Measurements from ENCODE around the gene VWA7.
A peak's percentile ranks its signal among the peaks of the same experiment; 100 is the strongest.

Gene VWA7

GRCh38 chr6:31736768-31737314 lies 40.3 kb downstream of the VWA7 start:
- peaks cover 11% of the 10 kb centered on the region for H3K79me1 ChIP-seq (ENCODE audit: low read length)
- H3K23ac ChIP-seq (ENCODE audit: low read length), result no peak overlapping the region
- no peak overlapping the region for H4K5ac ChIP-seq (ENCODE audit: low read length)
- peak overlapping the region; percentile 40 for H3K4ac ChIP-seq (ENCODE audit: low read depth, low read length)
- H3K27ac ChIP-seq (ENCODE audit: low read depth, low read length), result peak overlapping the region; percentile 55
- no peak overlapping the region for H4K8ac ChIP-seq (ENCODE audit: low read depth, low read length)
- peaks cover 25% of the 10 kb centered on the region for H3K4me1 ChIP-seq (ENCODE audit: control insufficient read depth, low read depth, low read length)
- no peak overlapping the region for H2AK5ac ChIP-seq (ENCODE audit: low read length)
- H3K4me3 ChIP-seq (ENCODE audit: low read length), result no peak overlapping the region
- H3K9ac ChIP-seq (ENCODE audit: low read length), result peak overlapping the region; percentile 100
- no peaks in the 10 kb centered on the region for H3K27me3 ChIP-seq (ENCODE audit: insufficient read depth, low read length, poor library complexity)
- H2BK5ac ChIP-seq (ENCODE audit: low read length), result peak overlapping the region; percentile 3
- no peak for DNase-seq
- peaks cover 13% of the 10 kb centered on the region for H3K36me3 ChIP-seq (ENCODE audit: control insufficient read depth, insufficient read depth, low read length)
- H2BK120ac ChIP-seq (ENCODE audit: low read depth, low read length), result no peak overlapping the region
- H3K79me2 ChIP-seq (ENCODE audit: control insufficient read depth, insufficient read depth, low read length), result peaks cover 28% of the 10 kb centered on the region
- no peak overlapping the region for H2BK15ac ChIP-seq (replicated peaks; ENCODE audit: low read depth)
- H3K4me2 ChIP-seq (ENCODE audit: low read length), result peak overlapping the region; percentile 1
- WGBS (ENCODE audit: extremely low coverage, insufficient coverage, low lambda C conversion rate), result no CpG with 5 or more reads among the region's 10 CpGs
- H3K18ac ChIP-seq (ENCODE audit: low read length), result peak overlapping the region; percentile 54
- H3K56ac ChIP-seq (ENCODE audit: low read length), result peak overlapping the region; percentile 84

- no peak within 1 kb of the TSS for H4K5ac ChIP-seq (ENCODE audit: low read length)
- peak within 1 kb of the TSS; percentile 100 for H3K9ac ChIP-seq (ENCODE audit: low read length)
- WGBS (ENCODE audit: extremely low coverage, insufficient coverage, low lambda C conversion rate), result no CpG with 5 or more reads among the region's 24 CpGs
- no peak within 1 kb of the TSS for H4K8ac ChIP-seq (ENCODE audit: low read depth, low read length)
- peak within 1 kb of the TSS; percentile 99 for H3K4me3 ChIP-seq (ENCODE audit: low read length)
- peaks cover 28% of the 10 kb centered on the region for H3K79me2 ChIP-seq (ENCODE audit: control insufficient read depth, insufficient read depth, low read length)
- H3K27ac ChIP-seq (ENCODE audit: low read depth, low read length), result peak within 1 kb of the TSS; percentile 85
- no peak within 1 kb of the TSS for H2BK15ac ChIP-seq (replicated peaks; ENCODE audit: low read depth)
- peak within 1 kb of the TSS; percentile 83 for H2BK5ac ChIP-seq (ENCODE audit: low read length)
- no peaks in the 10 kb centered on the region for H3K27me3 ChIP-seq (ENCODE audit: insufficient read depth, low read length, poor library complexity)
- peak; percentile 94 for DNase-seq
- H3K36me3 ChIP-seq (ENCODE audit: control insufficient read depth, insufficient read depth, low read length), result peaks cover 16% of the 10 kb centered on the region
- peak within 1 kb of the TSS; percentile 74 for H3K4ac ChIP-seq (ENCODE audit: low read depth, low read length)
- no peak within 1 kb of the TSS for H3K23ac ChIP-seq (ENCODE audit: low read length)
- H3K79me1 ChIP-seq (ENCODE audit: low read length), result peaks cover 11% of the 10 kb centered on the region
- peak within 1 kb of the TSS; percentile 54 for H3K18ac ChIP-seq (ENCODE audit: low read length)
- H2AK5ac ChIP-seq (ENCODE audit: low read length), result peak within 1 kb of the TSS; percentile 88
- peak within 1 kb of the TSS; percentile 93 for H3K4me2 ChIP-seq (ENCODE audit: low read length)
- H3K56ac ChIP-seq (ENCODE audit: low read length), result peak within 1 kb of the TSS; percentile 99
- peaks cover 25% of the 10 kb centered on the region for H3K4me1 ChIP-seq (ENCODE audit: control insufficient read depth, low read depth, low read length)
- H2BK120ac ChIP-seq (ENCODE audit: low read depth, low read length), result no peak within 1 kb of the TSS
Observed at GRCh38 chr6:31736021-31736767, 40.9 kb downstream of the VWA7 start, which contains the start of gene CLIC1. Gene CLIC1, minus strand, starts transcription at chr6:31736530. Its CDS starts 230 bp downstream, at chr6:31736300.

GRCh38 chr6:31734821-31735406 lies 42.2 kb downstream of the VWA7 start:
- peaks cover 22% of the 10 kb centered on the region for H3K4me1 ChIP-seq (ENCODE audit: control insufficient read depth, low read depth, low read length)
- peak; percentile 96 for DNase-seq
- no CpG with 5 or more reads among the region's 18 CpGs for WGBS (ENCODE audit: extremely low coverage, insufficient coverage, low lambda C conversion rate)

GRCh38 chr6:31734247-31734820 lies 42.8 kb downstream of the VWA7 start:
- peaks cover 11% of the 10 kb centered on the region for H3K79me1 ChIP-seq (ENCODE audit: low read length)
- H2AK5ac ChIP-seq (ENCODE audit: low read length), result peak overlapping the region; percentile 80
- WGBS (ENCODE audit: extremely low coverage, insufficient coverage, low lambda C conversion rate), result no CpG with 5 or more reads among the region's 2 CpGs
- peaks cover 16% of the 10 kb centered on the region for H3K36me3 ChIP-seq (ENCODE audit: control insufficient read depth, insufficient read depth, low read length)
- H3K79me2 ChIP-seq (ENCODE audit: control insufficient read depth, insufficient read depth, low read length), result peaks cover 28% of the 10 kb centered on the region
- H3K23ac ChIP-seq (ENCODE audit: low read length), result no peak overlapping the region
- no peak overlapping the region for H4K8ac ChIP-seq (ENCODE audit: low read depth, low read length)
- peak overlapping the region; percentile 100 for H3K9ac ChIP-seq (ENCODE audit: low read length)
- H3K18ac ChIP-seq (ENCODE audit: low read length), result peak overlapping the region; percentile 8
- no peak overlapping the region for H2BK120ac ChIP-seq (ENCODE audit: low read depth, low read length)
- H4K5ac ChIP-seq (ENCODE audit: low read length), result no peak overlapping the region
- H3K56ac ChIP-seq (ENCODE audit: low read length), result peak overlapping the region; percentile 99
- no peak overlapping the region for H3K4ac ChIP-seq (ENCODE audit: low read depth, low read length)
- peak overlapping the region; percentile 6 for H2BK5ac ChIP-seq (ENCODE audit: low read length)
- peaks cover 22% of the 10 kb centered on the region for H3K4me1 ChIP-seq (ENCODE audit: control insufficient read depth, low read depth, low read length)
- no peak overlapping the region for H2BK15ac ChIP-seq (replicated peaks; ENCODE audit: low read depth)
- peak overlapping the region; percentile 3 for H3K4me3 ChIP-seq (ENCODE audit: low read length)
- H3K27me3 ChIP-seq (ENCODE audit: insufficient read depth, low read length, poor library complexity), result no peaks in the 10 kb centered on the region
- peak overlapping the region; percentile 18 for H3K27ac ChIP-seq (ENCODE audit: low read depth, low read length)
- DNase-seq, result no peak
- peak overlapping the region; percentile 93 for H3K4me2 ChIP-seq (ENCODE audit: low read length)

More at GRCh38 chr6:31734821-31735406, 42.2 kb downstream of the VWA7 start:
- no peak overlapping the region for H2BK15ac ChIP-seq (replicated peaks; ENCODE audit: low read depth)
- peaks cover 11% of the 10 kb centered on the region for H3K79me1 ChIP-seq (ENCODE audit: low read length)
- H4K5ac ChIP-seq (ENCODE audit: low read length), result no peak overlapping the region
- H3K18ac ChIP-seq (ENCODE audit: low read length), result peak overlapping the region; percentile 40
- H2BK5ac ChIP-seq (ENCODE audit: low read length), result peak overlapping the region; percentile 78
- peak overlapping the region; percentile 93 for H3K4me2 ChIP-seq (ENCODE audit: low read length)
- H3K27ac ChIP-seq (ENCODE audit: low read depth, low read length), result peak overlapping the region; percentile 85
- H3K56ac ChIP-seq (ENCODE audit: low read length), result peak overlapping the region; percentile 99
- H3K9ac ChIP-seq (ENCODE audit: low read length), result peak overlapping the region; percentile 100
- H3K79me2 ChIP-seq (ENCODE audit: control insufficient read depth, insufficient read depth, low read length), result peaks cover 28% of the 10 kb centered on the region
- no peak overlapping the region for H2BK120ac ChIP-seq (ENCODE audit: low read depth, low read length)
- peak overlapping the region; percentile 99 for H3K4me3 ChIP-seq (ENCODE audit: low read length)
- no peak overlapping the region for H4K8ac ChIP-seq (ENCODE audit: low read depth, low read length)
- no peak overlapping the region for H2AK5ac ChIP-seq (ENCODE audit: low read length)
- peak overlapping the region; percentile 1 for H3K4ac ChIP-seq (ENCODE audit: low read depth, low read length)
- H3K36me3 ChIP-seq (ENCODE audit: control insufficient read depth, insufficient read depth, low read length), result peaks cover 16% of the 10 kb centered on the region
- peak overlapping the region; percentile 83 for H3K23ac ChIP-seq (ENCODE audit: low read length)
- no peaks in the 10 kb centered on the region for H3K27me3 ChIP-seq (ENCODE audit: insufficient read depth, low read length, poor library complexity)

- Histone ChIP-seq H3K79me1 (ENCODE audit: low read length) (peaks cover 13% of the 10 kb centered on the region), H2AK5ac (ENCODE audit: low read length) (peak overlapping the region; percentile 80), H3K23ac (ENCODE audit: low read length) (no peak overlapping the region), H3K79me2 (ENCODE audit: control insufficient read depth, insufficient read depth, low read length) (peaks cover 29% of the 10 kb centered on the region), H4K8ac (ENCODE audit: low read depth, low read length) (no peak overlapping the region), H4K5ac (ENCODE audit: low read length) (no peak overlapping the region), H3K4me3 (ENCODE audit: low read length) (no peak overlapping the region), H2BK15ac (replicated peaks; ENCODE audit: low read depth) (no peak overlapping the region), H3K4me1 (ENCODE audit: control insufficient read depth, low read depth, low read length) (peaks cover 20% of the 10 kb centered on the region), H3K4me2 (ENCODE audit: low read length) (no peak overlapping the region), H3K56ac (ENCODE audit: low read length) (peak overlapping the region; percentile 99), H2BK120ac (ENCODE audit: low read depth, low read length) (no peak overlapping the region), H2BK5ac (ENCODE audit: low read length) (no peak overlapping the region), H3K36me3 (ENCODE audit: control insufficient read depth, insufficient read depth, low read length) (peaks cover 16% of the 10 kb centered on the region), H3K18ac (ENCODE audit: low read length) (no peak overlapping the region), H3K4ac (ENCODE audit: low read depth, low read length) (no peak overlapping the region), H3K27ac (ENCODE audit: low read depth, low read length) (no peak overlapping the region), H3K9ac (ENCODE audit: low read length) (peak overlapping the region; percentile 100), H3K27me3 (ENCODE audit: insufficient read depth, low read length, poor library complexity) (no peaks in the 10 kb centered on the region)
- no CpG with 5 or more reads among the region's 4 CpGs for WGBS (ENCODE audit: extremely low coverage, insufficient coverage, low lambda C conversion rate)
- no peak for DNase-seq
Observed at GRCh38 chr6:31733734-31734133, 43.4 kb downstream of the VWA7 start.
